Activated T-helper 17 cell treated with anti-CD3 and anti-CD28 coated beads, Interleukin-2, amount 50 U/mL, for 72 hours (primary cell): ENCODE results near the gene LKAAEAR1. TPM values are rescaled to one million over a fixed set of nuclear protein-coding genes. Genes with fewer than 3 reads are reported as not detected.

ENCODE experiments used
- ATAC-seq: fragments of 150-1000 bp; cut with Tn5 transposase; replicated peaks from 2 replicates; pipeline ENCODE4 v1.10.0; 2021; ENCODE audit warnings: mild to moderate bottlenecking, moderate library complexity
- H3K27ac Mint-ChIP-seq: one replicate; pipeline ENCODE4 v1.8.0; 2022; ENCODE audit warnings: mixed read lengths
- H3K27me3 Mint-ChIP-seq: one replicate; pipeline ENCODE4 v1.8.0; 2022; ENCODE audit warnings: mixed read lengths
- H3K36me3 Mint-ChIP-seq: one replicate; pipeline ENCODE4 v1.8.0; 2022; ENCODE audit warnings: low read depth, mild to moderate bottlenecking, mixed read lengths
- H3K4me1 Mint-ChIP-seq: one replicate; pipeline ENCODE4 v1.8.0; 2022; ENCODE audit warnings: mixed read lengths
- H3K4me3 Mint-ChIP-seq: one replicate; pipeline ENCODE4 v1.8.0; 2022; ENCODE audit warnings: mild to moderate bottlenecking, mixed read lengths
- H3K9me3 Mint-ChIP-seq: one replicate; pipeline ENCODE4 v1.8.0; 2022; ENCODE audit warnings: mixed read lengths
- total RNA-seq, 2 donors: library from RNA; stranded (reverse); gene quantifications; one replicate each; pipeline ENCODE4 v1.2.3, GENCODE V29; 2022

The LKAAEAR1 gene
- total RNA-seq, 2 donors from 2014 or later: 0.71 TPM; not detected in 1

GRCh38 chr20:64080813-64081623 is 3.2 kb downstream of the LKAAEAR1 start:
- Mint-ChIP-seq H3K27ac (no peak overlapping the region), H3K36me3 (peaks cover 7% of the 10 kb centered on the region), H3K4me3 (peak overlapping the region; percentile 71), H3K27me3 (peaks cover 3% of the 10 kb centered on the region), H3K4me1 (no peaks in the 10 kb centered on the region), H3K9me3 (no peaks in the 10 kb centered on the region)
- ATAC-seq: no peak

GRCh38 chr20:64080013-64080812 is 4.0 kb downstream of the LKAAEAR1 start, which contains the start of gene OPRL1:
OPRL1 (plus strand) TSS chr20:64080082; CDS start chr20:64092721, 12,639 bp downstream.
- no peak for ATAC-seq
- Mint-ChIP-seq H3K27ac (peak within 1 kb of the TSS; percentile 87), H3K36me3 (peaks cover 14% of the 10 kb centered on the region), H3K9me3 (no peaks in the 10 kb centered on the region), H3K4me3 (peak within 1 kb of the TSS; percentile 91), H3K27me3 (peaks cover 3% of the 10 kb centered on the region), H3K4me1 (no peaks in the 10 kb centered on the region)

GRCh38 chr20:64079273-64080012 is 4.8 kb downstream of the LKAAEAR1 start, which contains the start of gene RGS19:
RGS19 (minus strand) TSS chr20:64079518; CDS start chr20:64076886, 2,632 bp downstream.
- peaks cover 15% of the 10 kb centered on the region for H3K36me3 Mint-ChIP-seq
- H3K4me3 Mint-ChIP-seq: peak within 1 kb of the TSS; percentile 91
- peak; percentile 63 for ATAC-seq
- H3K27me3 Mint-ChIP-seq: peaks cover 3% of the 10 kb centered on the region
- no peaks in the 10 kb centered on the region for H3K9me3 Mint-ChIP-seq
- H3K27ac Mint-ChIP-seq: peak within 1 kb of the TSS; percentile 87
- H3K4me1 Mint-ChIP-seq: no peaks in the 10 kb centered on the region

- Mint-ChIP-seq H3K36me3 (peaks cover 20% of the 10 kb centered on the region), H3K27me3 (no peaks in the 10 kb centered on the region), H3K9me3 (no peaks in the 10 kb centered on the region), H3K4me3 (peak overlapping the region; percentile 91), H3K27ac (peak overlapping the region; percentile 87), H3K4me1 (no peaks in the 10 kb centered on the region)
- no peak for ATAC-seq
Measured at GRCh38 chr20:64078934-64079272, 5.3 kb downstream of the LKAAEAR1 start.

GRCh38 chr20:64077876-64078551 is 6.2 kb downstream of the LKAAEAR1 start:
- H3K27me3 Mint-ChIP-seq: no peaks in the 10 kb centered on the region
- H3K36me3 Mint-ChIP-seq: peaks cover 27% of the 10 kb centered on the region
- peak; percentile 38 for ATAC-seq
- H3K27ac Mint-ChIP-seq: peak overlapping the region; percentile 87
- no peaks in the 10 kb centered on the region for H3K4me1 Mint-ChIP-seq
- H3K9me3 Mint-ChIP-seq: no peaks in the 10 kb centered on the region
- peak overlapping the region; percentile 91 for H3K4me3 Mint-ChIP-seq

GRCh38 chr20:64077541-64077875 is 6.7 kb downstream of the LKAAEAR1 start:
- no peaks in the 10 kb centered on the region for H3K27me3 Mint-ChIP-seq
- peaks cover 29% of the 10 kb centered on the region for H3K36me3 Mint-ChIP-seq
- no peaks in the 10 kb centered on the region for H3K4me1 Mint-ChIP-seq
- H3K9me3 Mint-ChIP-seq: no peaks in the 10 kb centered on the region
- ATAC-seq: no peak
- peak overlapping the region; percentile 91 for H3K4me3 Mint-ChIP-seq
- peak overlapping the region; percentile 87 for H3K27ac Mint-ChIP-seq

GRCh38 chr20:64077094-64077493 is 7.1 kb downstream of the LKAAEAR1 start:
- H3K4me3 Mint-ChIP-seq: peak overlapping the region; percentile 91
- no peaks in the 10 kb centered on the region for H3K4me1 Mint-ChIP-seq
- peaks cover 29% of the 10 kb centered on the region for H3K36me3 Mint-ChIP-seq
- ATAC-seq: peak; percentile 28
- no peaks in the 10 kb centered on the region for H3K9me3 Mint-ChIP-seq
- no peaks in the 10 kb centered on the region for H3K27me3 Mint-ChIP-seq
- H3K27ac Mint-ChIP-seq: peak overlapping the region; percentile 87

GRCh38 chr20:64076061-64076997 is 7.9 kb downstream of the LKAAEAR1 start:
- H3K27ac Mint-ChIP-seq: peak overlapping the region; percentile 87
- no peaks in the 10 kb centered on the region for H3K27me3 Mint-ChIP-seq
- peak overlapping the region; percentile 91 for H3K4me3 Mint-ChIP-seq
- no peaks in the 10 kb centered on the region for H3K4me1 Mint-ChIP-seq
- ATAC-seq: no peak
- no peaks in the 10 kb centered on the region for H3K9me3 Mint-ChIP-seq
- H3K36me3 Mint-ChIP-seq: peaks cover 29% of the 10 kb centered on the region

- no peak for ATAC-seq
- Mint-ChIP-seq H3K9me3 (no peaks in the 10 kb centered on the region), H3K4me3 (no peak overlapping the region), H3K27me3 (no peaks in the 10 kb centered on the region), H3K27ac (peak overlapping the region; percentile 17), H3K36me3 (peaks cover 29% of the 10 kb centered on the region), H3K4me1 (no peaks in the 10 kb centered on the region)
Measured at GRCh38 chr20:64075556-64075955, 8.6 kb downstream of the LKAAEAR1 start.

GRCh38 chr20:64074963-64075362 is 9.2 kb downstream of the LKAAEAR1 start:
- no peaks in the 10 kb centered on the region for H3K9me3 Mint-ChIP-seq
- H3K27ac Mint-ChIP-seq: no peak overlapping the region
- no peak for ATAC-seq
- H3K4me1 Mint-ChIP-seq: no peaks in the 10 kb centered on the region
- H3K4me3 Mint-ChIP-seq: no peak overlapping the region
- H3K27me3 Mint-ChIP-seq: no peaks in the 10 kb centered on the region
- H3K36me3 Mint-ChIP-seq: peaks cover 29% of the 10 kb centered on the region

GRCh38 chr20:64074184-64074789 is 9.9 kb downstream of the LKAAEAR1 start:
- H3K9me3 Mint-ChIP-seq: no peaks in the 10 kb centered on the region
- no peaks in the 10 kb centered on the region for H3K4me1 Mint-ChIP-seq
- no peak for ATAC-seq
- H3K27me3 Mint-ChIP-seq: no peaks in the 10 kb centered on the region
- peaks cover 29% of the 10 kb centered on the region for H3K36me3 Mint-ChIP-seq
- no peak overlapping the region for H3K4me3 Mint-ChIP-seq
- no peak overlapping the region for H3K27ac Mint-ChIP-seq

GRCh38 chr20:64073476-64074183 is 10.6 kb downstream of the LKAAEAR1 start:
- H3K4me3 Mint-ChIP-seq: no peak overlapping the region
- no peak overlapping the region for H3K27ac Mint-ChIP-seq
- H3K9me3 Mint-ChIP-seq: no peaks in the 10 kb centered on the region
- no peaks in the 10 kb centered on the region for H3K27me3 Mint-ChIP-seq
- no peak for ATAC-seq
- H3K4me1 Mint-ChIP-seq: no peaks in the 10 kb centered on the region
- H3K36me3 Mint-ChIP-seq: peaks cover 29% of the 10 kb centered on the region
